H9 (cell line): ENCODE measurements around the gene TP73. TPM values are rescaled to one million over a fixed set of nuclear protein-coding genes. Genes with fewer than 3 reads are reported as not detected.

Experiments
- DNase-seq: peaks from one replicate; pipeline ENCODE4 v3.0.0-alpha.2; 2017
- H2AFZ ChIP-seq: one replicate; pipeline ENCODE4 v1.6.1; 2013; ENCODE audit warnings: mild to moderate bottlenecking, low read length, control low read depth, moderate library complexity
- H2AK5ac ChIP-seq: 2 replicates; pipeline ENCODE4 v1.6.1; 2013; ENCODE audit warnings: low read length, control low read depth, mixed read lengths; ENCODE audit not compliant: insufficient read length
- H2BK120ac ChIP-seq: one replicate; pipeline ENCODE4 v1.6.1; 2013; ENCODE audit warnings: low read depth, mild to moderate bottlenecking, low read length, control low read depth, inconsistent platforms; ENCODE audit not compliant: poor library complexity, severe bottlenecking
- H2BK12ac ChIP-seq: 2 replicates; pipeline ENCODE4 v1.6.1; 2013; ENCODE audit warnings: low read length, control low read depth, mixed read lengths, low read depth; ENCODE audit not compliant: insufficient read length
- H2BK15ac ChIP-seq: 2 replicates; pipeline ENCODE4 v1.6.1; 2013; ENCODE audit warnings: low read depth, low read length, control low read depth
- H2BK20ac ChIP-seq: one replicate; pipeline ENCODE4 v1.6.1; 2013; ENCODE audit warnings: low read depth, mild to moderate bottlenecking, low read length, control low read depth, inconsistent platforms; ENCODE audit not compliant: poor library complexity, severe bottlenecking
- H2BK5ac ChIP-seq: 2 replicates; pipeline ENCODE4 v1.6.1; 2013; ENCODE audit warnings: low read length, control low read depth, mixed read lengths; ENCODE audit not compliant: insufficient read length
- H3K14ac ChIP-seq: 2 replicates; pipeline ENCODE4 v1.6.1; 2013; ENCODE audit warnings: low read length, control low read depth; ENCODE audit not compliant: insufficient read depth
- H3K18ac ChIP-seq: 2 replicates; pipeline ENCODE4 v1.6.1; 2013; ENCODE audit warnings: low read depth, mild to moderate bottlenecking, mixed read lengths, low read length, control low read depth; ENCODE audit not compliant: insufficient read length
- H3K23ac ChIP-seq: 2 replicates; pipeline ENCODE4 v1.6.1; 2013; ENCODE audit warnings: low read length, control low read depth, mixed read lengths, low read depth; ENCODE audit not compliant: insufficient read length
- H3K23me2 ChIP-seq: 2 replicates; pipeline ENCODE4 v1.6.1; 2013; ENCODE audit warnings: low read depth, mild to moderate bottlenecking, mixed read lengths, low read length, control low read depth; ENCODE audit not compliant: insufficient read length, poor library complexity, severe bottlenecking
- H3K27ac ChIP-seq: 2 replicates; pipeline ENCODE4 v1.5.1; 2013; ENCODE audit warnings: low read length, control low read depth, mixed read lengths, low read depth; ENCODE audit not compliant: insufficient read length
- H3K27me3 ChIP-seq: 2 replicates; pipeline ENCODE4 v1.6.1; 2013; ENCODE audit warnings: low read length, control low read depth, inconsistent platforms; ENCODE audit not compliant: insufficient read depth
- H3K4ac ChIP-seq: 2 replicates; pipeline ENCODE4 v1.6.1; 2013; ENCODE audit warnings: low read depth, mild to moderate bottlenecking, control low read depth, inconsistent platforms, low read length, moderate library complexity
- H3K4me1 ChIP-seq: 2 replicates; pipeline ENCODE4 v1.6.1; 2013; ENCODE audit warnings: low read length, control low read depth, inconsistent platforms; ENCODE audit not compliant: insufficient read depth
- H3K4me2 ChIP-seq: 2 replicates; pipeline ENCODE4 v1.6.1; 2013; ENCODE audit warnings: low read length, control low read depth, mixed read lengths; ENCODE audit not compliant: insufficient read length, insufficient read depth
- H3K56ac ChIP-seq: 2 replicates; pipeline ENCODE4 v1.6.1; 2013; ENCODE audit warnings: low read depth, mild to moderate bottlenecking, mixed read lengths, low read length, control low read depth; ENCODE audit not compliant: insufficient read length
- H3K79me1 ChIP-seq: 2 replicates; pipeline ENCODE4 v1.6.1; 2013; ENCODE audit warnings: low read depth, mild to moderate bottlenecking, moderate library complexity, low read length, control low read depth, inconsistent platforms; ENCODE audit not compliant: insufficient read depth, poor library complexity, severe bottlenecking
- H3K79me2 ChIP-seq: 2 replicates; pipeline ENCODE4 v1.6.1; 2013; ENCODE audit warnings: low read length, control low read depth, inconsistent platforms; ENCODE audit not compliant: insufficient read depth
- H3K9ac ChIP-seq: 2 replicates; pipeline ENCODE4 v1.6.1; 2013; ENCODE audit warnings: low read length, control low read depth, mixed read lengths; ENCODE audit not compliant: insufficient read length; ENCODE audit errors: extremely low read depth
- H3K9me3 ChIP-seq: one replicate; pipeline ENCODE4 v1.6.1; 2013; ENCODE audit warnings: low read depth, low read length, inconsistent platforms; ENCODE audit not compliant: control insufficient read depth
- H3T11ph ChIP-seq: one replicate; pipeline ENCODE4 v1.6.1; 2013; ENCODE audit warnings: mild to moderate bottlenecking, low read length, control low read depth, inconsistent platforms
- H4K20me1 ChIP-seq: one replicate; pipeline ENCODE4 v1.6.1; 2013; ENCODE audit not compliant: control insufficient read depth, insufficient read length, insufficient read depth
- H4K5ac ChIP-seq: 2 replicates; pipeline ENCODE4 v1.6.1; 2013; ENCODE audit warnings: low read depth, mild to moderate bottlenecking, mixed read lengths, low read length, control low read depth; ENCODE audit not compliant: insufficient read length
- H4K8ac ChIP-seq: replicated peaks from 2 replicates; pipeline ENCODE4 v1.6.1; 2013; ENCODE audit warnings: low read length, control low read depth, mixed read lengths, low read depth; ENCODE audit not compliant: insufficient read length
- H4K91ac ChIP-seq: 2 replicates; pipeline ENCODE4 v1.6.1; 2013; ENCODE audit warnings: low read depth, mild to moderate bottlenecking, moderate library complexity, mixed read lengths, low read length, control low read depth; ENCODE audit not compliant: insufficient read length
- H3K27ac Mint-ChIP-seq, 3 experiments: 2 replicates in 2 of 3; 3 replicates in 1 of 3; pipeline ENCODE4 v1.8.0; 2020 to 2021; ENCODE audit warnings: mixed read lengths in 3 of 3, mild to moderate bottlenecking in 1 of 3, moderate library complexity in 1 of 3
- H3K27me3 Mint-ChIP-seq: 2 replicates; pipeline ENCODE4 v1.8.0; 2021; ENCODE audit warnings: low read depth, mild to moderate bottlenecking, moderate library complexity, mixed read lengths
- H3K36me3 Mint-ChIP-seq, 3 experiments: 2 replicates in 2 of 3; 3 replicates in 1 of 3; pipeline ENCODE4 v1.8.0; 2020 to 2021; ENCODE audit warnings: low read depth in 3 of 3, mixed read lengths in 3 of 3; ENCODE audit not compliant: insufficient read depth in 1 of 3
- H3K4me1 Mint-ChIP-seq, 2 experiments: 2 replicates each; pipeline ENCODE4 v1.8.0; 2020; ENCODE audit warnings: mixed read lengths in 2 of 2
- H3K4me3 Mint-ChIP-seq, 2 experiments: 2 replicates in 1 of 2; 3 replicates in 1 of 2; pipeline ENCODE4 v1.8.0; 2020 to 2021; ENCODE audit warnings: mild to moderate bottlenecking in 2 of 2, mixed read lengths in 2 of 2, moderate library complexity in 1 of 2
- H3K9me3 Mint-ChIP-seq, 2 experiments: 2 replicates in 1 of 2; 3 replicates in 1 of 2; pipeline ENCODE4 v1.8.0; 2020; ENCODE audit warnings: mild to moderate bottlenecking in 2 of 2, mixed read lengths in 2 of 2, moderate library complexity in 1 of 2
- CTCF ChIP-seq: fragments of 200-600 bp; sonication (generic); conservative IDR thresholded peaks from 3 replicates; pipeline ENCODE4 v1.8.0; 2021; ENCODE audit warnings: antibody characterized with exemption, mild to moderate bottlenecking
- WGBS: extraction: QIAGEN DNeasy Blood & Tissue Kit; methylation state at CpG from one replicate; pipeline ENCODE4 v1.1.7; 2013; ENCODE audit warnings: missing lambda C conversion rate, low lambda C conversion rate, mixed read lengths; ENCODE audit not compliant: insufficient read length; ENCODE audit errors: extremely low coverage; 5-methylcytosine and 5-hydroxymethylcytosine counted together
- total RNA-seq: library from RNA; stranded (reverse); gene quantifications from 2 replicates; pipeline ENCODE4 v1.2.1, GENCODE V29; 2021

Gene TP73
- total RNA-seq, 1 experiment from 2014 or later = 4.7 TPM

GRCh38 chr1:3630161-3630611 is 22.1 kb upstream of the TP73 start:
- H3K27ac ChIP-seq = no peak overlapping the region
- no peak for TF ChIP-seq CTCF
- H3K27ac Mint-ChIP-seq = peak overlapping the region in 1 of 3 experiments; percentile 55; a peak in 2 of 7 replicates
- H2BK5ac ChIP-seq = no peak overlapping the region
- H3K27me3 ChIP-seq = no peaks in the 10 kb centered on the region
- no peak overlapping the region for H3K14ac ChIP-seq
- WGBS = no CpG with 5 or more reads among the region's 11 CpGs
- no peak for DNase-seq
- H3K56ac ChIP-seq = no peak overlapping the region
- H3K9me3 ChIP-seq = no peaks in the 10 kb centered on the region
- no peak overlapping the region for H3K23ac ChIP-seq
- no peak overlapping the region for H2BK12ac ChIP-seq
- no peak overlapping the region for H2AFZ ChIP-seq
- no peak overlapping the region for H3K9ac ChIP-seq
- H4K8ac ChIP-seq = no peak overlapping the region
- H3K9me3 Mint-ChIP-seq = no peaks in the 10 kb centered on the region
- H2BK20ac ChIP-seq = no peak overlapping the region
- no peak overlapping the region for H4K5ac ChIP-seq
- no peaks in the 10 kb centered on the region for H4K20me1 ChIP-seq
- no peaks in the 10 kb centered on the region for H3K79me2 ChIP-seq
- no peak overlapping the region for H2BK120ac ChIP-seq
- no peak overlapping the region for H2BK15ac ChIP-seq
- H3T11ph ChIP-seq = no peak overlapping the region
- peaks cover 8 to 22% of the 10 kb centered on the region in 2 experiments for H3K4me1 Mint-ChIP-seq
- no peak overlapping the region; a peak in 1 of 5 replicates for H3K4me3 Mint-ChIP-seq
- H2AK5ac ChIP-seq = no peak overlapping the region
- no peak overlapping the region for H3K4ac ChIP-seq
- no peak overlapping the region for H4K91ac ChIP-seq
- H3K4me2 ChIP-seq = no peak overlapping the region
- no peaks in the 10 kb centered on the region for H3K79me1 ChIP-seq
- peaks cover 4 to 53% (median 45%) of the 10 kb centered on the region in 3 experiments for H3K36me3 Mint-ChIP-seq
- H3K18ac ChIP-seq = no peak overlapping the region
- no peaks in the 10 kb centered on the region for H3K4me1 ChIP-seq
- no peaks in the 10 kb centered on the region for H3K23me2 ChIP-seq
- no peaks in the 10 kb centered on the region for H3K27me3 Mint-ChIP-seq
